Measurements from ENCODE around the gene LYPD6.

LYPD6 gene

GRCh38 chr2:149399934-149400615 is 69.7 kb downstream of the LYPD6 start:
- FAIRE-seq (no peak), DNase-seq (ENCODE audit: insufficient read length, low spot score) (no peak)
- TF ChIP-seq CTCF (IDR thresholded peaks at IDR 0.05; ENCODE audit: insufficient read depth, missing control alignments) = no peak

- DNase-seq (ENCODE audit: insufficient read length, low spot score) = no peak
- no peak for FAIRE-seq
- TF ChIP-seq CTCF (IDR thresholded peaks at IDR 0.05; ENCODE audit: insufficient read depth, missing control alignments) = no peak
Measured at GRCh38 chr2:149400997-149401396, 70.6 kb downstream of the LYPD6 start.

GRCh38 chr2:149409506-149409905 is 79.1 kb downstream of the LYPD6 start:
- TF ChIP-seq CTCF (IDR thresholded peaks at IDR 0.05; ENCODE audit: insufficient read depth, missing control alignments) = no peak

GRCh38 chr2:149410701-149411484 is 80.5 kb downstream of the LYPD6 start:
- TF ChIP-seq CTCF (IDR thresholded peaks at IDR 0.05; ENCODE audit: insufficient read depth, missing control alignments) = no peak
- no peak for FAIRE-seq
- DNase-seq (ENCODE audit: insufficient read length, low spot score) = no peak

More at GRCh38 chr2:149409506-149409905, 79.1 kb downstream of the LYPD6 start:
- FAIRE-seq = no peak
- DNase-seq (ENCODE audit: insufficient read length, low spot score) = no peak

GRCh38 chr2:149413487-149413886 is 83.1 kb downstream of the LYPD6 start:
- FAIRE-seq (no peak), DNase-seq (ENCODE audit: insufficient read length, low spot score) (no peak)
- no peak for TF ChIP-seq CTCF (IDR thresholded peaks at IDR 0.05; ENCODE audit: insufficient read depth, missing control alignments)

- DNase-seq (ENCODE audit: insufficient read length, low spot score) (no peak), FAIRE-seq (no peak)
- no peak for TF ChIP-seq CTCF (IDR thresholded peaks at IDR 0.05; ENCODE audit: insufficient read depth, missing control alignments)
Measured at GRCh38 chr2:149415086-149415485, 84.7 kb downstream of the LYPD6 start.

GRCh38 chr2:149418065-149418464 is 87.7 kb downstream of the LYPD6 start:
- DNase-seq (ENCODE audit: insufficient read length, low spot score) (no peak), FAIRE-seq (no peak)
- TF ChIP-seq CTCF (IDR thresholded peaks at IDR 0.05; ENCODE audit: insufficient read depth, missing control alignments) = no peak

Data from D721Med (cell line).